GM10266 (cell line): ENCODE data around the gene LEUTX.

ENCODE experiments used
- DNase-seq: peaks from one replicate; pipeline ENCODE4 v3.0.0; 2012; ENCODE audit errors: extremely low spot score
- CTCF ChIP-seq: IDR thresholded peaks from 2 replicates; pipeline ENCODE4 v1.5.1; 2012; ENCODE audit warnings: mild to moderate bottlenecking, low read depth; ENCODE audit not compliant: control insufficient read depth, insufficient read depth; ENCODE audit errors: missing control alignments

The LEUTX gene

GRCh38 chr19:39828015-39828653 is 49.5 kb downstream of the LEUTX start:
- DNase-seq = no peak
- TF ChIP-seq CTCF = no peak

GRCh38 chr19:39828654-39829032 is 50.0 kb downstream of the LEUTX start:
- no peak for TF ChIP-seq CTCF
- no peak for DNase-seq

- no peak for DNase-seq
- no peak for TF ChIP-seq CTCF
These were observed 51.1 kb downstream of the LEUTX start for GRCh38 chr19:39829702-39830275.

GRCh38 chr19:39830406-39830805 is 51.8 kb downstream of the LEUTX start:
- no peak for TF ChIP-seq CTCF
- no peak for DNase-seq

- no peak for TF ChIP-seq CTCF
- DNase-seq = no peak
These were observed 52.2 kb downstream of the LEUTX start for GRCh38 chr19:39830847-39831246.

GRCh38 chr19:39831679-39832078 is 53.0 kb downstream of the LEUTX start:
- DNase-seq = no peak

More at GRCh38 chr19:39831679-39832078, 53.0 kb downstream of the LEUTX start:
- TF ChIP-seq CTCF = no peak
